Endothelial cell of umbilical vein (primary cell): ENCODE measurements around the gene UBE2QL1. TPM values are rescaled to one million over a fixed set of nuclear protein-coding genes. Genes with fewer than 3 reads are reported as not detected.

Source experiments
- BruUV-seq: library from RNA; stranded (reverse); fragments of 400-500 nt; replicated peaks from 2 replicates; lab custom pipeline; 2021; lab: Mats Ljungman, UMichigan
- CTCF ChIA-PET: fragments of 300-600, 350-600 bp; sonication (Branson Sonifier 250); formaldehyde crosslinking; loops from one replicate; lab custom pipeline; 2021; ENCODE audit warnings: antibody characterized with exemption, inconsistent platforms; lab: Charles Lee
- POLR2A ChIA-PET: fragments of 300-600, 350-600 bp; sonication (Branson Sonifier 250); formaldehyde crosslinking; loops from one replicate; lab custom pipeline; 2021; ENCODE audit warnings: antibody characterized with exemption, inconsistent platforms; lab: Charles Lee
- DNase-seq: peaks from one replicate; pipeline ENCODE4 v3.0.0-alpha.2; 2011; ENCODE audit warnings: low read depth, low spot score
- FAIRE-seq: peaks from 2 replicates; lab custom pipeline; 2011; peaks lifted over from hg19 to GRCh38; lab: Jason Lieb, UNC
- H2AFZ ChIP-seq: 2 replicates; pipeline ENCODE4 v1.6.0; 2012; ENCODE audit warnings: low read depth, low read length, control low read depth, inconsistent platforms
- H3K27ac ChIP-seq: 2 replicates; pipeline ENCODE4 v1.5.1; 2011; ENCODE audit warnings: low read depth, mild to moderate bottlenecking, control low read depth, low read length, moderate library complexity; ENCODE audit not compliant: insufficient read depth
- H3K27me3 ChIP-seq, 2 experiments: 2 replicates each; pipeline versions ENCODE4 v1.6.0 to v1.6.1; 2011; ENCODE audit warnings: low read length in 2 of 2, mixed read lengths in 1 of 2; ENCODE audit not compliant: control insufficient read depth in 2 of 2, insufficient read depth in 2 of 2
- H3K36me3 ChIP-seq, 2 experiments: 2 replicates in 1 of 2; 3 replicates in 1 of 2; pipeline ENCODE4 v1.5.1; 2011; ENCODE audit warnings: low read length in 2 of 2, mild to moderate bottlenecking in 1 of 2, moderate library complexity in 1 of 2; ENCODE audit not compliant: control insufficient read depth in 2 of 2, insufficient read depth in 2 of 2; ENCODE audit errors: extremely low read depth in 1 of 2
- H3K4me1 ChIP-seq: 3 replicates; pipeline ENCODE4 v1.5.1; 2011; ENCODE audit warnings: mild to moderate bottlenecking, low read length; ENCODE audit not compliant: control insufficient read depth, insufficient read depth; ENCODE audit errors: extremely low read depth
- H3K4me2 ChIP-seq: 2 replicates; pipeline ENCODE4 v1.6.1; 2011; ENCODE audit warnings: low read length, control low read depth, mixed read lengths; ENCODE audit not compliant: insufficient read depth
- H3K4me3 ChIP-seq, 3 experiments: fragments of 200-600 bp in 1 of 3; sonication (generic), shearing (Covaris generic) in 1 of 3; replicated peaks in 1 of 3; 2 replicates each; pipeline ENCODE4 v1.5.1; 2011 to 2016; ENCODE audit warnings: control low read depth in 3 of 3, low read length in 3 of 3, mild to moderate bottlenecking in 2 of 3, inconsistent platforms in 1 of 3, low read depth in 1 of 3, moderate library complexity in 1 of 3; ENCODE audit not compliant: insufficient read depth in 1 of 3
- H3K79me2 ChIP-seq: 2 replicates; pipeline ENCODE4 v1.6.0; 2012; ENCODE audit warnings: low read length, inconsistent platforms; ENCODE audit not compliant: control insufficient read depth, insufficient read depth
- H3K9ac ChIP-seq: replicated peaks from 2 replicates; pipeline ENCODE3; 2011; ENCODE audit warnings: low read length, control low read depth; ENCODE audit not compliant: insufficient read depth; ENCODE audit errors: extremely low read depth
- H3K9me1 ChIP-seq: replicated peaks from 3 replicates; pipeline ENCODE4 v1.6.0; 2011; ENCODE audit warnings: mild to moderate bottlenecking, low read length; ENCODE audit not compliant: control insufficient read depth, insufficient read depth; ENCODE audit errors: extremely low read depth
- H3K9me3 ChIP-seq: replicated peaks from 2 replicates; pipeline ENCODE4 v1.5.1; 2012; ENCODE audit warnings: low read length, inconsistent platforms; ENCODE audit not compliant: control insufficient read depth, insufficient read depth
- H4K20me1 ChIP-seq: replicated peaks from 2 replicates; pipeline ENCODE3; 2011; ENCODE audit warnings: mild to moderate bottlenecking, low read length; ENCODE audit not compliant: control insufficient read depth, insufficient read depth; ENCODE audit errors: extremely low read depth
- CTCF ChIP-seq, 2 donors: IDR thresholded peaks; 1 replicate in 1 of 2; 2 replicates in 1 of 2; pipeline ENCODE4 v1.5.1; 2011; ENCODE audit warnings: low read length in 2 of 2, mild to moderate bottlenecking in 2 of 2, moderate library complexity in 2 of 2, control low read depth in 1 of 2, inconsistent platforms in 1 of 2, low read depth in 1 of 2; ENCODE audit not compliant: insufficient read depth in 1 of 2; ENCODE audit errors: extremely low read depth in 1 of 2
- EZH2 ChIP-seq: IDR thresholded peaks from 2 replicates; pipeline ENCODE4 v1.6.1; 2012; ENCODE audit warnings: borderline replicate concordance, low read depth, mild to moderate bottlenecking, moderate library complexity, low read length, inconsistent platforms; ENCODE audit not compliant: severe bottlenecking
- FOS ChIP-seq: IDR thresholded peaks from 2 replicates; pipeline ENCODE4 v1.6.1; 2011; ENCODE audit warnings: mild to moderate bottlenecking, low read length, moderate library complexity, borderline replicate concordance; ENCODE audit not compliant: insufficient read depth
- GATA2 ChIP-seq: IDR thresholded peaks from 2 replicates; pipeline ENCODE4 v1.7.0; 2011; ENCODE audit warnings: low read depth, mild to moderate bottlenecking, moderate library complexity, mixed read lengths, low read length; ENCODE audit not compliant: insufficient read length, insufficient read depth
- JUN ChIP-seq: IDR thresholded peaks from 2 replicates; pipeline ENCODE4 v1.6.1; 2011; ENCODE audit warnings: borderline replicate concordance, low read depth; ENCODE audit not compliant: insufficient read length, insufficient read depth
- MAX ChIP-seq: IDR thresholded peaks from 2 replicates; pipeline ENCODE4 v1.6.1; 2011; ENCODE audit not compliant: insufficient read depth, insufficient read length
- MYC ChIP-seq: IDR thresholded peaks from one replicate; pipeline ENCODE4 v1.6.1; 2011; ENCODE audit warnings: mild to moderate bottlenecking, low read depth, low read length
- POLR2A ChIP-seq: IDR thresholded peaks from 2 replicates; pipeline ENCODE4 v1.6.1; 2012; ENCODE audit warnings: low read depth, mild to moderate bottlenecking, control low read depth, low read length
- POLR2AphosphoS5 ChIP-seq: IDR thresholded peaks from 2 replicates; pipeline ENCODE4 v1.6.1; 2012; ENCODE audit warnings: low read depth, mild to moderate bottlenecking, control low read depth, low read length, moderate library complexity; ENCODE audit not compliant: insufficient read depth
- dilution Hi-C: fragments of 300-500 bp; cut with MboI; formaldehyde crosslinking; loops from one replicate; pipeline ENCODE4 v1.15.0; 2019; ENCODE audit warnings: low sequenced_read_pairs; ENCODE audit not compliant: extremely low pct_ligation_motif_present
- intact Hi-C: fragments of 100-400 bp; cut with micrococcal nuclease; formaldehyde crosslinking; loops from one replicate; pipeline ENCODE4 v1.10.0; 2022
- polyA plus RNA-seq, 4 experiments: library from polyadenylated mRNA; depleted of rRNA in 3 of 4; stranded (reverse) in 3 of 4; unstranded in 1 of 4; fragments of >200 nt; gene quantifications; 2 replicates each; pipeline versions ENCODE4 v1.2.1 to v1.2.3, GENCODE V29; 2011 to 2012; ENCODE audit warnings: missing spikeins in 1 of 4
- total RNA-seq: library from RNA; stranded (reverse); gene quantifications from 2 replicates; pipeline ENCODE4 v1.2.3, GENCODE V29; 2021

Gene UBE2QL1
- total and polyA plus RNA-seq, 2 donors (not counting 3 experiments of a cell fraction or from before 2014, with no cell fraction given), result 0.04 to 0.15 TPM

DNA sequence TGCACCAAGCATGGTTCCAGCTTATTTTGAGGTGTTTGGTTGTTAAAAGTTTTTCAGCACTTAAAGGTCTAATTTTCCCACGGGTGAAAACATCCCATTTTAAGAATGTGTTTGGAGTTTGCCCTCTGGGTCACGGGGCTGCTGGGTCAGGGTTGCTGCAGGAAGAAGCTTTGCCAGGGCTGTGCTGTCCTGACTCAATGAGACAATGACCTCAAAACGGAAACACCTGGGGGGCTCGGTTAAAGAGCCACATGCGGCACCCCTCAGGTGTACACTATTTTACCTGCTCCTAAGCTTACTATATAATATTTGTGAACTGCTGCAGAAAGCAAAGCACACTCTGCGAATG, 27.6 kb downstream of the UBE2QL1 start:
- no peaks in the 10 kb centered on the region for H4K20me1 ChIP-seq
- FAIRE-seq (no peak), DNase-seq (no peak)
- H3K9ac ChIP-seq, result no peak overlapping the region
- TF ChIP-seq MYC (no peak), EZH2 (no peak)
- no peaks in the 10 kb centered on the region for H3K79me2 ChIP-seq
- intact Hi-C loops, result no loop called here
- ChIA-PET CTCF (interaction anchor here (1.0 kb wide), 1 partner anchor 41 kb away, joined by 3 read pairs; no protein-coding TSS in a partner anchor), POLR2A (no interaction called here)
- no peak overlapping the region for H2AFZ ChIP-seq
- H3K9me3 ChIP-seq, result no peaks in the 10 kb centered on the region
- dilution Hi-C loops, result no loop called here
- BruUV-seq, result no TSS peak
- no peaks in the 10 kb centered on the region for H3K9me1 ChIP-seq
- no peak overlapping the region for H3K4me2 ChIP-seq
- H3K27me3 ChIP-seq, result no peaks in the 10 kb centered on the region
- no peak overlapping the region for H3K27ac ChIP-seq
- no peak overlapping the region for H3K4me3 ChIP-seq
- no peaks in the 10 kb centered on the region for H3K36me3 ChIP-seq
- H3K4me1 ChIP-seq, result no peaks in the 10 kb centered on the region

- TF ChIP-seq MYC (no peak), JUN (no peak), MAX (no peak), POLR2A (no peak), GATA2 (no peak), EZH2 (no peak), CTCF (IDR thresholded peaks at IDR 0.05; ENCODE audit: extremely low read depth in 1 of 2, insufficient read depth in 1 of 2, low read depth in 1 of 2, low read length in 2 of 2) (no peak), POLR2AphosphoS5 (no peak), FOS (no peak)
- H4K20me1 ChIP-seq, result no peaks in the 10 kb centered on the region
- H3K27ac ChIP-seq, result no peak overlapping the region
- H3K9me3 ChIP-seq, result no peaks in the 10 kb centered on the region
- intact Hi-C loops, result no loop called here
- no peaks in the 10 kb centered on the region for H3K36me3 ChIP-seq
- no peak overlapping the region for H3K4me2 ChIP-seq
- H3K4me3 ChIP-seq, result no peak overlapping the region
- no peak overlapping the region for H3K9ac ChIP-seq
- dilution Hi-C loops, result no loop called here
- H3K27me3 ChIP-seq, result no peaks in the 10 kb centered on the region
- H3K4me1 ChIP-seq, result no peaks in the 10 kb centered on the region
- CTCF ChIA-PET, result no interaction called here
- H3K9me1 ChIP-seq, result no peaks in the 10 kb centered on the region
- H2AFZ ChIP-seq, result no peak overlapping the region
- DNase-seq (no peak), FAIRE-seq (no peak)
- POLR2A ChIA-PET, result no interaction called here
- no TSS peak for BruUV-seq
- H3K79me2 ChIP-seq, result no peaks in the 10 kb centered on the region
Observed at GRCh38 chr5:6478793-6479192, 30.1 kb downstream of the UBE2QL1 start.
